Testis (tissue), 2 donors: Measurements from ENCODE around the gene GLT1D1.

Experiments used
- CTCF ChIP-seq, 3 experiments: fragments of 450-650 bp in 2 of 3; fragments of 200-600 bp in 1 of 3; sonication (generic) in 1 of 3; IDR thresholded peaks; one replicate each; pipeline ENCODE4 v1.5.1; 2016 to 2019; ENCODE audit warnings: antibody characterized with exemption in 3 of 3, mild to moderate bottlenecking in 2 of 3, moderate library complexity in 1 of 3
- POLR2A ChIP-seq: fragments of 450-650 bp; IDR thresholded peaks from one replicate; pipeline ENCODE4 v1.6.1; 2017; ENCODE audit warnings: antibody characterized with exemption, mild to moderate bottlenecking, moderate library complexity

- no peak for TF ChIP-seq CTCF (IDR thresholded peaks at IDR 0.05)
- no peak for TF ChIP-seq POLR2A
Observed at GRCh38 chr12:128959901-128960300, 106.6 kb downstream of the GLT1D1 start.
